ENCODE data around the gene CALCOCO2. TPM values are rescaled to one million over a fixed set of nuclear protein-coding genes. Genes with fewer than 3 reads are reported as not detected.
"Not testable (repeated sequence)": the region's sequence is repeated elsewhere in the genome, so short reads cannot be mapped to it uniquely, and the experiment has no call there.

Gene CALCOCO2
- total RNA-seq, 1 experiment from 2014 or later: 23.1 TPM

DNA sequence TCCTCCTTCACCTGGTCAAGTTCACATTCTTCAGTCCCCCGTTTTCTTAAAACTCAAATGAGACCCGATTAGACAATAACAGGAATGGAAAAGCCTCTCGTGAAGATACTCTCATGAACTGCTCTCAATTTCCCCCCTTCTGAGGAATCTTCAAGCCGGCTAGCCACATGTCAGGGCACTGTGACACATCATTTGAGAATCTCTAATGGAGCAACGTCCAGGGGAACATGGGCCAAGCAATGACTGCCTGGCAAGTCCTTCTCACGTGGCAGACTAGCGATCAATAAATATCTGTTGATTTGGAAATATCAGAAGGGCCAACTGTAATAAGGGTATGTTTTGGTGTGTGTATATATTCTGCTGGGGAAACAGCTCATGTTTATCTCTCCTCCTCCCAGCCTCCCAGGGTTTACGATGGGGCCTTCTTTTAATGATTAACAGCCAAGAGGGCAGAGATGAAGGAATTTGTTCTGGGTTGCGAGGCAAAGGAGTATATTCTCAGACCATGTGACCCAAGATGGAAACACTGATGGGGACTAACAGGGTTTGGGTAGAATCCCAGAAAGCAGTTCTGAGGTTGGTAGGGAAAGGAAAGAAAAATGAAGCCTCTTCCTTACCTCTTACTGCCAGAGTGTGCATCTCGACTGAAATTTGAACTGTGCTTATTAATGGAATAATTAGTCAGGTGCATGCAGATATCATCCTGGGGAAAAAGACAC is 35.2 kb upstream of the CALCOCO2 start:
- Histone ChIP-seq H2BK15ac (ENCODE audit: low read depth, low read length) (no peak overlapping the region), H4K20me1 (ENCODE audit: control insufficient read depth, insufficient read depth, insufficient read length) (peaks cover 2% of the 10 kb centered on the region), H3K79me2 (ENCODE audit: insufficient read depth, low read length) (no peaks in the 10 kb centered on the region), H3K9ac (ENCODE audit: extremely low read depth, insufficient read length, low read length) (no peak overlapping the region), H3K4me1 (ENCODE audit: insufficient read depth, low read length) (no peaks in the 10 kb centered on the region), H2BK5ac (ENCODE audit: insufficient read length, low read length) (no peak overlapping the region), H3T11ph (ENCODE audit: low read length) (no peak overlapping the region), H4K5ac (ENCODE audit: insufficient read length, low read depth, low read length) (no peak overlapping the region), H4K8ac (replicated peaks; ENCODE audit: insufficient read length, low read depth, low read length) (no peak overlapping the region), H3K56ac (ENCODE audit: insufficient read length, low read depth, low read length) (no peak overlapping the region), H3K23me2 (ENCODE audit: insufficient read length, low read depth, low read length, poor library complexity, severe bottlenecking) (no peaks in the 10 kb centered on the region), H3K27me3 (ENCODE audit: insufficient read depth, low read length) (no peaks in the 10 kb centered on the region), H3K79me1 (ENCODE audit: insufficient read depth, low read depth, low read length, poor library complexity, severe bottlenecking) (no peaks in the 10 kb centered on the region), H3K4me2 (ENCODE audit: insufficient read depth, insufficient read length, low read length) (no peak overlapping the region), H3K27ac (ENCODE audit: insufficient read length, low read depth, low read length) (no peak overlapping the region), H3K23ac (ENCODE audit: insufficient read length, low read depth, low read length) (no peak overlapping the region), H3K4ac (ENCODE audit: low read depth, low read length) (no peak overlapping the region), H2AK5ac (ENCODE audit: insufficient read length, low read length) (no peak overlapping the region), H2BK20ac (ENCODE audit: low read depth, low read length, poor library complexity, severe bottlenecking) (no peak overlapping the region), H3K9me3 (ENCODE audit: control insufficient read depth, low read depth, low read length) (no peaks in the 10 kb centered on the region), H2BK12ac (ENCODE audit: insufficient read length, low read depth, low read length) (no peak overlapping the region), H2AFZ (ENCODE audit: low read length) (no peak overlapping the region), H4K91ac (ENCODE audit: insufficient read length, low read depth, low read length) (no peak overlapping the region), H2BK120ac (ENCODE audit: low read depth, low read length, poor library complexity, severe bottlenecking) (no peak overlapping the region), H3K18ac (ENCODE audit: insufficient read length, low read depth, low read length) (no peak overlapping the region), H3K14ac (ENCODE audit: insufficient read depth, low read length) (no peak overlapping the region)
- H3K9me3 Mint-ChIP-seq: no peaks in the 10 kb centered on the region
- TF ChIP-seq, protein P1, sequence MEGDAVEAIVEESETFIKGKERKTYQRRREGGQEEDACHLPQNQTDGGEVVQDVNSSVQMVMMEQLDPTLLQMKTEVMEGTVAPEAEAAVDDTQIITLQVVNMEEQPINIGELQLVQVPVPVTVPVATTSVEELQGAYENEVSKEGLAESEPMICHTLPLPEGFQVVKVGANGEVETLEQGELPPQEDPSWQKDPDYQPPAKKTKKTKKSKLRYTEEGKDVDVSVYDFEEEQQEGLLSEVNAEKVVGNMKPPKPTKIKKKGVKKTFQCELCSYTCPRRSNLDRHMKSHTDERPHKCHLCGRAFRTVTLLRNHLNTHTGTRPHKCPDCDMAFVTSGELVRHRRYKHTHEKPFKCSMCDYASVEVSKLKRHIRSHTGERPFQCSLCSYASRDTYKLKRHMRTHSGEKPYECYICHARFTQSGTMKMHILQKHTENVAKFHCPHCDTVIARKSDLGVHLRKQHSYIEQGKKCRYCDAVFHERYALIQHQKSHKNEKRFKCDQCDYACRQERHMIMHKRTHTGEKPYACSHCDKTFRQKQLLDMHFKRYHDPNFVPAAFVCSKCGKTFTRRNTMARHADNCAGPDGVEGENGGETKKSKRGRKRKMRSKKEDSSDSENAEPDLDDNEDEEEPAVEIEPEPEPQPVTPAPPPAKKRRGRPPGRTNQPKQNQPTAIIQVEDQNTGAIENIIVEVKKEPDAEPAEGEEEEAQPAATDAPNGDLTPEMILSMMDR (conservative IDR thresholded peaks at IDR 0.05): no peak
- H3K27ac Mint-ChIP-seq: no peak overlapping the region
- no CpG with 5 or more reads among the region's 10 CpGs for WGBS (ENCODE audit: extremely low coverage, insufficient read length, low lambda C conversion rate)
- no peak overlapping the region for H3K4me3 Mint-ChIP-seq
- H3K27me3 Mint-ChIP-seq (ENCODE audit: low read depth): peaks cover 63% of the 10 kb centered on the region
- no peak for DNase-seq
- H3K36me3 Mint-ChIP-seq (ENCODE audit: insufficient read depth in 1 of 3, low read depth in 3 of 3): peaks cover 0 to 11% (median 0%) of the 10 kb centered on the region in 3 experiments; a peak in 3 of 7 replicates
- H3K4me1 Mint-ChIP-seq: peaks cover 3 to 7% of the 10 kb centered on the region in 2 experiments

DNA sequence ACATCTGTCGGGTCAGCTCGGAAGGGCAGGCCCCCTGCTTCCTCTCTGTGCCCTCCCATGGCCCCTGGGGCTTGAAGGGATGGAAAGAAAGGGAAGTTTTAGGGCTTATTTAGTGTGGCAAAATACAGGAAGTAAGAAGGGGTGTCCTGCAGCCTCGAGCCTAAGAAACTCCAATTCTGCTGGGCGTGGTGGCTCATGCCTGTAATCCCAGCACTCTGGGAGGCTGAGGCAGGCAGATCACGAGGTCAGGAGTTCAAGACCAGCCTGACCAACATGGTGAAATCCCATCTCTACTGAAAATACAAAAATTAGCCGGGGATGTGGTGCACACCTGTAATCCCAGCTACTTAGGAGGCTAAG is 34.7 kb upstream of the CALCOCO2 start:
- not testable (repeated sequence) for H3K56ac ChIP-seq (ENCODE audit: insufficient read length, low read depth, low read length); H2AFZ ChIP-seq (ENCODE audit: low read length); H3K9me3 Mint-ChIP-seq; H3K4me1 Mint-ChIP-seq; H3T11ph ChIP-seq (ENCODE audit: low read length); H3K27me3 ChIP-seq (ENCODE audit: insufficient read depth, low read length); H3K4ac ChIP-seq (ENCODE audit: low read depth, low read length); H3K4me1 ChIP-seq (ENCODE audit: insufficient read depth, low read length); H4K20me1 ChIP-seq (ENCODE audit: control insufficient read depth, insufficient read depth, insufficient read length); H3K18ac ChIP-seq (ENCODE audit: insufficient read length, low read depth, low read length); H3K9me3 ChIP-seq (ENCODE audit: control insufficient read depth, low read depth, low read length); H3K23me2 ChIP-seq (ENCODE audit: insufficient read length, low read depth, low read length, poor library complexity, severe bottlenecking); H2BK20ac ChIP-seq (ENCODE audit: low read depth, low read length, poor library complexity, severe bottlenecking); H2BK15ac ChIP-seq (ENCODE audit: low read depth, low read length); H2BK5ac ChIP-seq (ENCODE audit: insufficient read length, low read length); H3K27ac ChIP-seq (ENCODE audit: insufficient read length, low read depth, low read length); H3K23ac ChIP-seq (ENCODE audit: insufficient read length, low read depth, low read length); H2AK5ac ChIP-seq (ENCODE audit: insufficient read length, low read length); H4K8ac ChIP-seq (replicated peaks; ENCODE audit: insufficient read length, low read depth, low read length); H4K91ac ChIP-seq (ENCODE audit: insufficient read length, low read depth, low read length); H2BK120ac ChIP-seq (ENCODE audit: low read depth, low read length, poor library complexity, severe bottlenecking); H3K79me1 ChIP-seq (ENCODE audit: insufficient read depth, low read depth, low read length, poor library complexity, severe bottlenecking); H2BK12ac ChIP-seq (ENCODE audit: insufficient read length, low read depth, low read length); H3K14ac ChIP-seq (ENCODE audit: insufficient read depth, low read length); H3K4me3 Mint-ChIP-seq; H3K4me2 ChIP-seq (ENCODE audit: insufficient read depth, insufficient read length, low read length); H3K79me2 ChIP-seq (ENCODE audit: insufficient read depth, low read length); H4K5ac ChIP-seq (ENCODE audit: insufficient read length, low read depth, low read length); H3K27ac Mint-ChIP-seq; DNase-seq; H3K9ac ChIP-seq (ENCODE audit: extremely low read depth, insufficient read length, low read length)
- peaks cover 0 to 11% (median 0%) of the 10 kb centered on the region in 3 experiments; a peak in 3 of 7 replicates for H3K36me3 Mint-ChIP-seq (ENCODE audit: insufficient read depth in 1 of 3, low read depth in 3 of 3)
- H3K27me3 Mint-ChIP-seq (ENCODE audit: low read depth): peaks cover 61% of the 10 kb centered on the region
- no CpG with 5 or more reads among the region's 6 CpGs for WGBS (ENCODE audit: extremely low coverage, insufficient read length, low lambda C conversion rate)
